Suprapubic skin (tissue), 3 donors: ENCODE measurements around the gene CSF1R.

Experiments
- CTCF ChIP-seq, 2 donors: fragments of 200-600 bp in 1 of 2; fragments of 450-650 bp in 1 of 2; sonication (generic) in 1 of 2; IDR thresholded peaks; one replicate each; pipeline ENCODE4 v1.5.1; 2016 to 2019; ENCODE audit warnings: antibody characterized with exemption in 2 of 2, mild to moderate bottlenecking in 1 of 2, moderate library complexity in 1 of 2
- EP300 ChIP-seq: sonication (generic); formaldehyde crosslinking; IDR thresholded peaks from one replicate; pipeline ENCODE4 v1.6.1; 2017; ENCODE audit warnings: antibody characterized with exemption

GRCh38 chr5:150026682-150027172 lies 59.6 kb downstream of the CSF1R start:
- TF ChIP-seq CTCF (IDR thresholded peaks at IDR 0.05): no peak
- TF ChIP-seq EP300: no peak
